Measurements from ENCODE around the gene CRISP2.

DNA sequence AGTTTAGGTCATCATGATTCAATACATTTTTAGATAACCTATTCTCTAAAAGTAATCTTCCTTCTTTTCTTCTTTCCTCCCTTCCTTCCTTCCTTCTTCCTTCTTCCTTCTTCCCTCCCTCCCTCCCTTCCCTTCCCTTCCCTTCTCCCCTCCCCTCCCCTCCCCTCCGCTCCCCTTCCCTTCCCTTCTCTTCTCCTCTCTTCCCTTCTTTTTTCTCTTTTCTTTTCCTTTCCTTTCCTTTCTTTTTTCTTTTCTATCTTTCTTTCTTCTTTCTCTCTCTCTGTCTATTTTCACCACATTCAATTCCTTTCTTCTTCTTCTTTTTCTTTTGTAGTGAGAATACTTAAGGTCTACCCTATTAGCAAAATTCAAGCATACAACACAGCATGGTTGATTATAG is 59.4 kb downstream of the CRISP2 start:
- TF ChIP-seq RFX5 (IDR thresholded peaks at IDR 0.05; ENCODE audit: borderline replicate concordance, low read depth, low read length): no peak
- TF ChIP-seq RBBP5 (IDR thresholded peaks at IDR 0.05; ENCODE audit: borderline replicate concordance, low read depth, low read length): no peak
- no peak for TF ChIP-seq POLR2A (IDR thresholded peaks at IDR 0.05; ENCODE audit: control extremely low read depth in 1 of 2, low read depth in 2 of 2, low read length in 2 of 2)
- TF ChIP-seq, protein P1, sequence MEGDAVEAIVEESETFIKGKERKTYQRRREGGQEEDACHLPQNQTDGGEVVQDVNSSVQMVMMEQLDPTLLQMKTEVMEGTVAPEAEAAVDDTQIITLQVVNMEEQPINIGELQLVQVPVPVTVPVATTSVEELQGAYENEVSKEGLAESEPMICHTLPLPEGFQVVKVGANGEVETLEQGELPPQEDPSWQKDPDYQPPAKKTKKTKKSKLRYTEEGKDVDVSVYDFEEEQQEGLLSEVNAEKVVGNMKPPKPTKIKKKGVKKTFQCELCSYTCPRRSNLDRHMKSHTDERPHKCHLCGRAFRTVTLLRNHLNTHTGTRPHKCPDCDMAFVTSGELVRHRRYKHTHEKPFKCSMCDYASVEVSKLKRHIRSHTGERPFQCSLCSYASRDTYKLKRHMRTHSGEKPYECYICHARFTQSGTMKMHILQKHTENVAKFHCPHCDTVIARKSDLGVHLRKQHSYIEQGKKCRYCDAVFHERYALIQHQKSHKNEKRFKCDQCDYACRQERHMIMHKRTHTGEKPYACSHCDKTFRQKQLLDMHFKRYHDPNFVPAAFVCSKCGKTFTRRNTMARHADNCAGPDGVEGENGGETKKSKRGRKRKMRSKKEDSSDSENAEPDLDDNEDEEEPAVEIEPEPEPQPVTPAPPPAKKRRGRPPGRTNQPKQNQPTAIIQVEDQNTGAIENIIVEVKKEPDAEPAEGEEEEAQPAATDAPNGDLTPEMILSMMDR (IDR thresholded peaks at IDR 0.05; ENCODE audit: control extremely low read depth in 1 of 3, insufficient read depth in 1 of 3, low read depth in 1 of 3, low read length in 3 of 3): no peak
- TF ChIP-seq SRF (IDR thresholded peaks at IDR 0.05; ENCODE audit: low read depth, low read length): no peak
- no peak for TF ChIP-seq MAFK (IDR thresholded peaks at IDR 0.05; ENCODE audit: low read depth, low read length)
- no peak for TF ChIP-seq EZH2 (IDR thresholded peaks at IDR 0.05; ENCODE audit: low read depth, low read length, severe bottlenecking)
- TF ChIP-seq YY1 (IDR thresholded peaks at IDR 0.05; ENCODE audit: low read depth, low read length): no peak
- no peak for TF ChIP-seq JUN (IDR thresholded peaks at IDR 0.05; ENCODE audit: low read depth, low read length)
- no peak for TF ChIP-seq ZNF274 (IDR thresholded peaks at IDR 0.05; ENCODE audit: borderline replicate concordance, extremely low read depth, low read length)
- TF ChIP-seq POLR2AphosphoS5 (IDR thresholded peaks at IDR 0.05; ENCODE audit: low read depth, low read length): no peak
- TF ChIP-seq CBX8 (IDR thresholded peaks at IDR 0.05; ENCODE audit: borderline replicate concordance, low read depth, low read length): no peak
- TF ChIP-seq GABPA (IDR thresholded peaks at IDR 0.05; ENCODE audit: borderline replicate concordance, insufficient read depth, low read length): no peak
- TF ChIP-seq HDAC2 (IDR thresholded peaks at IDR 0.05; ENCODE audit: borderline replicate concordance in 1 of 2, low read depth in 2 of 2, low read length in 2 of 2): no peak

All from H1 (cell line).